OCI-LY3 (cell line): ENCODE results near the gene OR1F1.

Experiments used
- EZH2phosphoT487 ChIP-seq: fragments of 200-600 bp; shearing (Covaris generic); IDR thresholded peaks from 2 replicates; pipeline ENCODE4 v1.6.1; 2018; ENCODE audit warnings: antibody characterized with exemption, mixed run types, low read depth
- TF ChIP-seq, protein P1 (sequence below): fragments of 200-600, 300-600 bp; sonication (generic); IDR thresholded peaks from 2 replicates; pipeline ENCODE4 v1.5.1; 2014; ENCODE audit warnings: antibody characterized with exemption, low read length, low read depth

DNA sequence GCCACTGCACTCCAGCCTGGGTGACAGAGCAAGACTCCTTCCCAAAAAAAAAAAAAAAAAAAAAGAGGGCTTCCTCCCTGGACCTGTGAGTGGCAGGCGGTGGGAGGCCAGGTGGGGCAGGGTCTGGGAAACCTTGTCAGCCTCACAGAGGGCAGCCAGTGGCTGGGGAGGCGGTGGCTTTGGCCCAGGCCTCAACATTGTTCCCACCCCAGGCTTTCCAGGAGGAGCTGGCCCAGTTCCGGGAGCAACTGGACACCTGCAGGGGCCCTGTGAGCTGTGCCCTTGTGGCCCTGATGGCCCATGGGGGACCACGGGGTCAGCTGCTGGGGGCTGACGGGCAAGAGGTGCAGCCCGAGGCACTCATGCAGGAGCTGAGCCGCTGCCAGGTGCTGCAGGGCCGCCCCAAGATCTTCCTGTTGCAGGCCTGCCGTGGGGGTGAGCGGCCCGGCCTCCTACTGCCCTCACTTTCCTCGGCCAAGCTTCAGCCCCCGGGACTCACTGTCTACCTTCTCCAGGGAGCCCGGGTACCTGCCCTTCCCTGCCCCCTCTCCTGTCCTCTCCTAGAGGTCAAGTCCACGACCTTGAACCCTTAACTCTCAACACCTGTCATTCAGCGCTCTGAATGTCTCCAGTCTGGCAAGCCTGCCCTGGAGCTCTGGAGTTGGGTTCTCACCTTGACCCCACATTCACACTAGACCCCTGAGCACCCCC, 40.8 kb upstream of the OR1F1 start:
- TF ChIP-seq, protein P1, sequence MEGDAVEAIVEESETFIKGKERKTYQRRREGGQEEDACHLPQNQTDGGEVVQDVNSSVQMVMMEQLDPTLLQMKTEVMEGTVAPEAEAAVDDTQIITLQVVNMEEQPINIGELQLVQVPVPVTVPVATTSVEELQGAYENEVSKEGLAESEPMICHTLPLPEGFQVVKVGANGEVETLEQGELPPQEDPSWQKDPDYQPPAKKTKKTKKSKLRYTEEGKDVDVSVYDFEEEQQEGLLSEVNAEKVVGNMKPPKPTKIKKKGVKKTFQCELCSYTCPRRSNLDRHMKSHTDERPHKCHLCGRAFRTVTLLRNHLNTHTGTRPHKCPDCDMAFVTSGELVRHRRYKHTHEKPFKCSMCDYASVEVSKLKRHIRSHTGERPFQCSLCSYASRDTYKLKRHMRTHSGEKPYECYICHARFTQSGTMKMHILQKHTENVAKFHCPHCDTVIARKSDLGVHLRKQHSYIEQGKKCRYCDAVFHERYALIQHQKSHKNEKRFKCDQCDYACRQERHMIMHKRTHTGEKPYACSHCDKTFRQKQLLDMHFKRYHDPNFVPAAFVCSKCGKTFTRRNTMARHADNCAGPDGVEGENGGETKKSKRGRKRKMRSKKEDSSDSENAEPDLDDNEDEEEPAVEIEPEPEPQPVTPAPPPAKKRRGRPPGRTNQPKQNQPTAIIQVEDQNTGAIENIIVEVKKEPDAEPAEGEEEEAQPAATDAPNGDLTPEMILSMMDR: no peak
- TF ChIP-seq EZH2phosphoT487: no peak
